Measurements from ENCODE around the gene KLF5. TPM values are rescaled to one million over a fixed set of nuclear protein-coding genes. Genes with fewer than 3 reads are reported as not detected.
"Not testable (repeated sequence)": the region's sequence is repeated elsewhere in the genome, so short reads cannot be mapped to it uniquely, and the experiment has no call there.

The KLF5 gene
- polyA plus RNA-seq (2013, experiment 1 of 2; ENCODE audit: insufficient read length), result 10.0 TPM
- 9.6 TPM for polyA plus RNA-seq (2013, experiment 2 of 2; ENCODE audit: insufficient read length)

GRCh38 chr13:73058736-73059459 lies at the start of gene KLF5:
Gene KLF5, plus strand, starts transcription at chr13:73059005. Its CDS starts 323 bp downstream, at chr13:73059328.
- DNase-seq, result peak; percentile 92

- no peak for DNase-seq
These were observed 47.1 kb upstream of the KLF5 start for GRCh38 chr13:73011751-73012150.

- no peak for DNase-seq
These were observed 43.0 kb upstream of the KLF5 start for GRCh38 chr13:73015805-73016204.

- peak; percentile 33 for DNase-seq
These were observed 40.5 kb upstream of the KLF5 start for GRCh38 chr13:73018336-73018735.

GRCh38 chr13:73025217-73026012 lies 33.4 kb upstream of the KLF5 start:
- no peak for DNase-seq

- DNase-seq, result no peak
These were observed 23.9 kb upstream of the KLF5 start for GRCh38 chr13:73034901-73035300.

GRCh38 chr13:73035660-73036059 lies 23.1 kb upstream of the KLF5 start:
- no peak for DNase-seq

GRCh38 chr13:73036566-73036965 lies 22.2 kb upstream of the KLF5 start:
- DNase-seq, result no peak

GRCh38 chr13:73038064-73038463 lies 20.7 kb upstream of the KLF5 start:
- DNase-seq, result no peak

GRCh38 chr13:73039201-73040108 lies 19.4 kb upstream of the KLF5 start:
- no peak for DNase-seq

- DNase-seq, result no peak
These were observed 18.3 kb upstream of the KLF5 start for GRCh38 chr13:73040484-73040883.

- DNase-seq, result no peak
These were observed 17.7 kb upstream of the KLF5 start for GRCh38 chr13:73040968-73041596.

- no peak for DNase-seq
These were observed 13.8 kb upstream of the KLF5 start for GRCh38 chr13:73045031-73045430.

GRCh38 chr13:73048615-73049014 lies 10.2 kb upstream of the KLF5 start:
- not testable (repeated sequence) for DNase-seq

GRCh38 chr13:73054712-73055111 lies 4.1 kb upstream of the KLF5 start:
- DNase-seq, result no peak

- DNase-seq, result peak; percentile 85
These were observed 2.8 kb upstream of the KLF5 start for GRCh38 chr13:73055813-73056564.

GRCh38 chr13:73056565-73056962 lies 2.2 kb upstream of the KLF5 start:
- no peak for DNase-seq

- DNase-seq, result no peak
These were observed 1.3 kb upstream of the KLF5 start for GRCh38 chr13:73057284-73058063.

- no peak for DNase-seq
These were observed 816 bp upstream of the KLF5 start for GRCh38 chr13:73058064-73058313.

GRCh38 chr13:73058432-73058735 lies 421 bp upstream of the KLF5 start:
- DNase-seq, result no peak

Measured in fibroblast of skin of abdomen (primary cell).